PFSK-1 (cell line): Measurements from ENCODE around the gene CBL. TPM values are rescaled to one million over a fixed set of nuclear protein-coding genes. Genes with fewer than 3 reads are reported as not detected.

Source experiments
- FOXP2 ChIP-seq: optimal IDR thresholded peaks from 2 replicates; pipeline ENCODE3; 2011; ENCODE audit warnings: borderline replicate concordance, control low read depth, inconsistent platforms; ENCODE audit not compliant: insufficient read depth; ENCODE audit errors: extremely low read length, extremely low read depth
- POLR2AphosphoS5 ChIP-seq: IDR thresholded peaks from 2 replicates; pipeline ENCODE4 v1.6.1; 2012; ENCODE audit warnings: low read depth, mild to moderate bottlenecking, control low read depth, low read length, moderate library complexity
- SIN3A ChIP-seq: IDR thresholded peaks from 2 replicates; pipeline ENCODE4 v1.6.1; 2012; ENCODE audit warnings: mild to moderate bottlenecking, low read length, moderate library complexity, borderline replicate concordance; ENCODE audit not compliant: insufficient read depth
- TAF1 ChIP-seq: IDR thresholded peaks from 2 replicates; pipeline ENCODE4 v1.6.1; 2012; ENCODE audit warnings: low read length, control low read depth, borderline replicate concordance; ENCODE audit not compliant: insufficient read depth
- polyA plus RNA-seq: library from polyadenylated mRNA; unstranded; fragments of >200 nt; gene quantifications from one replicate; pipeline ENCODE4 v1.2.1, GENCODE V29; 2012; ENCODE audit warnings: low read depth, missing spikeins; ENCODE audit not compliant: insufficient read length
- TF ChIP-seq, protein P1 (sequence below), 2 experiments: IDR thresholded peaks; 2 replicates each; pipeline versions ENCODE4 v1.6.1 to v1.8.0; 2011 to 2012; ENCODE audit warnings: low read depth in 2 of 2, low read length in 2 of 2, control low read depth in 1 of 2, inconsistent platforms in 1 of 2, mild to moderate bottlenecking in 1 of 2, moderate library complexity in 1 of 2; ENCODE audit not compliant: insufficient read depth in 1 of 2

The CBL gene
- 6.8 TPM for polyA plus RNA-seq

DNA sequence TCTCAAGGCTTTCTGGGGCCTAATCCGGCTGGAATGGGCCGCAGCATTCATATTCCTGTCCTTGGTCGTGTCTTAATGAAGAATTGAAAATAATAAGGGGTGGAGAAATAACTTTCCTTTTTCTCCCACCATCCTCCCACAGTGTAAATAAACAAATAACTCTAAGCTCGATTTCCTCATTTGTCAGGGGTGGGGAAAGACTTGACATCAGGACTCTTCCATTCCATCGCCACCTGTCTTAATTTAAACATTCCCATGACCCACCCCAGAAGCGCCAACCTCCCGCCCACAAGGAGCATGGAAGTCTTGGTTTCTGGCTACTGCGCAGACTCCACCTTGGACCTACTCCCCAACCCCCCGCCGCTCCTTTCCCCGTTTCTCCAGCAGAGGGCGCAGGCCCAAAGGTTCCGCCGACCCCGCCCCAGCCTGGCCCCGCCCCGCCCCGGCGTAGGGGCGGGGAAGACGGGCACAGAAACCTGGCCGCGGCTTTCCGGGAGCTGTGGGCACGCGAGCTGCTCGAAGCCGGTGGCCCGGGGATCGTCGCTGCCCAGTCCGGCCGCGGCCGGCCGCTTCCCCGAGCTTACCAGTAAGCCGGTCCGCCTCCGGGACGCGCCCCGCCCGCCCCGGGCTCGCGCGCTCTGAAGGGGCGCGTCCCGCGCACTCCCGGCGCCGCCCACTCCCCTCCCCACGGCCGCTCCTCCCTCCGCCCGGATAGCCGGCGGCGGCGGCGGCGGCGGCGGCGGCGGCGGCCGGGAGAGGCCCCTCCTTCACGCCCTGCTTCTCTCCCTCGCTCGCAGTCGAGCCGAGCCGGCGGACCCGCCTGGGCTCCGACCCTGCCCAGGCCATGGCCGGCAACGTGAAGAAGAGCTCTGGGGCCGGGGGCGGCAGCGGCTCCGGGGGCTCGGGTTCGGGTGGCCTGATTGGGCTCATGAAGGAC is at the start of gene CBL:
TSS of gene CBL (plus strand) at position 766 of the 937 bp plus-strand sequence. CDS start at position 845, 79 bp downstream.
- no peak for TF ChIP-seq FOXP2
- TF ChIP-seq, protein P1, sequence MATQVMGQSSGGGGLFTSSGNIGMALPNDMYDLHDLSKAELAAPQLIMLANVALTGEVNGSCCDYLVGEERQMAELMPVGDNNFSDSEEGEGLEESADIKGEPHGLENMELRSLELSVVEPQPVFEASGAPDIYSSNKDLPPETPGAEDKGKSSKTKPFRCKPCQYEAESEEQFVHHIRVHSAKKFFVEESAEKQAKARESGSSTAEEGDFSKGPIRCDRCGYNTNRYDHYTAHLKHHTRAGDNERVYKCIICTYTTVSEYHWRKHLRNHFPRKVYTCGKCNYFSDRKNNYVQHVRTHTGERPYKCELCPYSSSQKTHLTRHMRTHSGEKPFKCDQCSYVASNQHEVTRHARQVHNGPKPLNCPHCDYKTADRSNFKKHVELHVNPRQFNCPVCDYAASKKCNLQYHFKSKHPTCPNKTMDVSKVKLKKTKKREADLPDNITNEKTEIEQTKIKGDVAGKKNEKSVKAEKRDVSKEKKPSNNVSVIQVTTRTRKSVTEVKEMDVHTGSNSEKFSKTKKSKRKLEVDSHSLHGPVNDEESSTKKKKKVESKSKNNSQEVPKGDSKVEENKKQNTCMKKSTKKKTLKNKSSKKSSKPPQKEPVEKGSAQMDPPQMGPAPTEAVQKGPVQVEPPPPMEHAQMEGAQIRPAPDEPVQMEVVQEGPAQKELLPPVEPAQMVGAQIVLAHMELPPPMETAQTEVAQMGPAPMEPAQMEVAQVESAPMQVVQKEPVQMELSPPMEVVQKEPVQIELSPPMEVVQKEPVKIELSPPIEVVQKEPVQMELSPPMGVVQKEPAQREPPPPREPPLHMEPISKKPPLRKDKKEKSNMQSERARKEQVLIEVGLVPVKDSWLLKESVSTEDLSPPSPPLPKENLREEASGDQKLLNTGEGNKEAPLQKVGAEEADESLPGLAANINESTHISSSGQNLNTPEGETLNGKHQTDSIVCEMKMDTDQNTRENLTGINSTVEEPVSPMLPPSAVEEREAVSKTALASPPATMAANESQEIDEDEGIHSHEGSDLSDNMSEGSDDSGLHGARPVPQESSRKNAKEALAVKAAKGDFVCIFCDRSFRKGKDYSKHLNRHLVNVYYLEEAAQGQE (IDR thresholded peaks at IDR 0.05; ENCODE audit: insufficient read depth in 1 of 2, low read depth in 2 of 2, low read length in 2 of 2) = no peak
- TF ChIP-seq TAF1 = peak; percentile 12; the same call in 1 of the 2 replicates
- no peak for TF ChIP-seq SIN3A
- peak; percentile 29; the same call in 1 of the 2 replicates for TF ChIP-seq POLR2AphosphoS5

DNA sequence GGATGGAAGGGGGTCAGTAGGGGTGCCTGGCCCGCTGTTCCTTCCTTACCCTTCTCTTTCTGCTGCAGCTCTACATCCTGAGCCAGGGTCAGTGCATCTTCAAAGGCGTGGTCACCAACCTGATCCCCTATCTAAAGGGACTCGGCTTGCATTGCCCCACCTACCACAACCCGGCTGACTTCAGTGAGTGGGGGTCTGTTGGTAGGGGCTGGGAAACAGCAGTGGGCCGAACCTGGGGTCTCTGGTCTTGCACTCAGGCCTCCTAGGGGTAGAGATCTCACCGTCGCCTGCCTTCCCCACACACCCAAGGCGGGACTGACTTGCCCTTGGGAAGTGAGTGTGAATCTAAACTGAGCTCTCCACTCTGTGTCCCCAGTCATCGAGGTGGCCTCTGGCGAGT is 49.6 kb upstream of the CBL start:
- TF ChIP-seq POLR2AphosphoS5 (no peak), SIN3A (no peak), TAF1 (no peak)
- TF ChIP-seq, protein P1 (IDR thresholded peaks at IDR 0.05; ENCODE audit: insufficient read depth in 1 of 2, low read depth in 2 of 2, low read length in 2 of 2) = no peak

DNA sequence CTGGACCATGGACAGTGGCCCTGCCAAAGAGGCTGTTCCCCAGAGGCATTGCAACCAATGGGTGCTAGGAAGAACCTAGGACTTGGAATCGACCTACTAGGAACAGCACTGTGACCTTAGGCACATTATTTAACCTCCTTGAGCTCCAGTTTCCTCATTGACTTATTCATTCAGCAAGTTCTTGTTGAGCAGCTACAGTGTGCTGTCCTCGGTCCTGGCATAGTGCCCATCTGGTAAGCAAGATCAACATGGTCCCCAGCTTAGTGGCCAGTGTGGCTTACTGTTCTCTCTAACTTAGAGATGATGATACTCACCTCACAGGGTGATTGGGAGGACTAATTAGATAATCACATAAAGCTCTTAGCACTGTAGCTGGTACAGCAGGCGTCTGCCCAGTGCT is 49.1 kb upstream of the CBL start:
- TF ChIP-seq SIN3A = no peak
- TF ChIP-seq TAF1 = no peak
- TF ChIP-seq FOXP2 = no peak
- TF ChIP-seq, protein P1 (IDR thresholded peaks at IDR 0.05; ENCODE audit: insufficient read depth in 1 of 2, low read depth in 2 of 2, low read length in 2 of 2) = peak in 1 of 2 experiments; percentile 74; a peak in 2 of 4 replicates

DNA sequence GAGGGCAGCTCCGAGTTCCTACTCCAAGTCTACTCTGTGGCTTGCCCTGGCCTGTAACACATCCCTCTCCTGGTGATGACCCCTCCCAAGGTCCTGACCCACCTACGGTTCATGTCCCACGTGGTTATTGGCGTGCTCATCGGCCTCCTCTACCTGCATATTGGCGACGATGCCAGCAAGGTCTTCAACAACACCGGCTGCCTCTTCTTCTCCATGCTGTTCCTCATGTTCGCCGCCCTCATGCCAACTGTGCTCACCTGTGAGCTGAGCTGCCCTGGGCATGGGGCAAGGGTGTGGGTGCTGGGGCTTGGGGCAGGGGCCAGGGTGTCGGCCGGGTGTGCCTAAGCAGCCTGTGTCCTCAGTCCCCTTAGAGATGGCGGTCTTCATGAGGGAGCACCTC is 47.7 kb upstream of the CBL start:
- TF ChIP-seq TAF1 = no peak
- TF ChIP-seq, protein P1 (IDR thresholded peaks at IDR 0.05; ENCODE audit: insufficient read depth in 1 of 2, low read depth in 2 of 2, low read length in 2 of 2) = no peak
